NCI-H82 (cell line): ENCODE results near the gene AUH.

ENCODE experiments used
- DNase-seq: peaks from one replicate; lab custom pipeline; 2025; lab: John Stamatoyannopoulos, UW

Gene AUH

GRCh38 chr9:91164724-91165520 is 196.8 kb downstream of the AUH start:
- no peak for DNase-seq
